ENCODE measurements around the gene RNASE9.

- TF ChIP-seq MAFK (IDR thresholded peaks at IDR 0.05; ENCODE audit: low read depth, low read length) = no peak
- TF ChIP-seq, protein P1, sequence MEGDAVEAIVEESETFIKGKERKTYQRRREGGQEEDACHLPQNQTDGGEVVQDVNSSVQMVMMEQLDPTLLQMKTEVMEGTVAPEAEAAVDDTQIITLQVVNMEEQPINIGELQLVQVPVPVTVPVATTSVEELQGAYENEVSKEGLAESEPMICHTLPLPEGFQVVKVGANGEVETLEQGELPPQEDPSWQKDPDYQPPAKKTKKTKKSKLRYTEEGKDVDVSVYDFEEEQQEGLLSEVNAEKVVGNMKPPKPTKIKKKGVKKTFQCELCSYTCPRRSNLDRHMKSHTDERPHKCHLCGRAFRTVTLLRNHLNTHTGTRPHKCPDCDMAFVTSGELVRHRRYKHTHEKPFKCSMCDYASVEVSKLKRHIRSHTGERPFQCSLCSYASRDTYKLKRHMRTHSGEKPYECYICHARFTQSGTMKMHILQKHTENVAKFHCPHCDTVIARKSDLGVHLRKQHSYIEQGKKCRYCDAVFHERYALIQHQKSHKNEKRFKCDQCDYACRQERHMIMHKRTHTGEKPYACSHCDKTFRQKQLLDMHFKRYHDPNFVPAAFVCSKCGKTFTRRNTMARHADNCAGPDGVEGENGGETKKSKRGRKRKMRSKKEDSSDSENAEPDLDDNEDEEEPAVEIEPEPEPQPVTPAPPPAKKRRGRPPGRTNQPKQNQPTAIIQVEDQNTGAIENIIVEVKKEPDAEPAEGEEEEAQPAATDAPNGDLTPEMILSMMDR (conservative IDR thresholded peaks at IDR 0.05; ENCODE audit: low read depth, low read length) = no peak
- TF ChIP-seq RFX5 (IDR thresholded peaks at IDR 0.05; ENCODE audit: low read depth, low read length) = no peak
Observed at GRCh38 chr14:20563971-20564370, 3.1 kb upstream of the RNASE9 start.
